NCI-H446 treated with DMSO at 0.1 percent for 48 hours (cell line): Measurements from ENCODE around the gene POLR2M.

ENCODE experiments used
- DNase-seq: peaks from one replicate; lab custom pipeline; 2025; lab: John Stamatoyannopoulos, UW

The POLR2M gene

DNA sequence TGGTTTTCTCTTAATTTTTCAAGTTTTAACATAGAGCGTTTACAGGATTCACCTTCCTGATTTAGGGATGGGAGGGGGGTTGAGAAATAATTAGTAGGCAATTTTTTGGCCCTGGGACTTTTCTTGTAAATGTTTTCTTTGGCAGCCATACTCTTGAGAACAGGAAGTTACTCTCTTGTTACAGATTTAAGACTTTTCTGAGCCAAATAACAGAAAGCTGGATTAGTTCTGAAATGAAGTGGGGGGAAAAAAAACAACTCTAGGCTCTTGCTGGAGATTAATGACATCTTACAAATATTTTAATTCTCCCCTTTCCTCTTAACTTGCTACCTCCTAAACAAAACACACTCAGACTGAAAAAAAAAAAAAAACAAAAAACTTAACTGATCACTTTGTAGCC is 13.8 kb upstream of the POLR2M start:
- no peak for DNase-seq

DNA sequence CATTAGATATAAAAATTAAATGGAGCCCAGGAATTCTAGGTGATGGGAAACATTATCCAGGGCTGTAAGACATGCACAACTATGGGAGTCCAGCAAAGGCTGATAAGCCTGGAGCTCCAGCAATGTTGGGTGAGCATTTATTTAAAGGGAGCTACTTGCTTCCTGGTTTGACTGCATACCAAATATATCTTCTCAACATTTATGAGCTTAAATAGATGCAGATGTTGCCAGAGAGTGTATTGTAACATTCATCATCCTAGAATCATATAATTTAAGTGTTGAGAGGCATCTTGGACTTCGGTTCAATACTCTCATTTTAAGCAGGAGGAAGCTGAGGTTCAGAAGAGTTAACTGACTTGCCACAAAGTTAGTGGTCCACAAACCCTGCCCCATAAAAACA is 12.2 kb upstream of the POLR2M start:
- no peak for DNase-seq

DNA sequence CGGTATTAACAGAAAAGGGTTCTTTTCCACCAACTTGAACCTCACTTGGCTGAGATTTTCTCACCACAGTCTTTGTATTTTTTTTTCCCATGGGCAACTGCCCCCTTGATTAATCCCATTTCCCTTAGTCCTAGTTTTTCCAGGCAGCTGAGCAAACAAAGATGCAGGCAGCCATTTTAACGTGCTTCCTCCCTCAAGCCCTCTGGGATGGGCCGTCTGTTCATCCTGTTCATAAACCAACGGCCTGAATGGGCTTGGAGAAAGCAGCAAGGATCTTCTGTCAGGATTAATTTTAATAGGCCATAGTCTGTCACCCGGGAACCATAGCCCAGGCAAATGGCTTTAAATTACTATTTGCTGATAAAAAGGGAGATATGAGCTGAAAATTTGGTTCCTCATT is 10.4 kb upstream of the POLR2M start:
- no peak for DNase-seq

DNA sequence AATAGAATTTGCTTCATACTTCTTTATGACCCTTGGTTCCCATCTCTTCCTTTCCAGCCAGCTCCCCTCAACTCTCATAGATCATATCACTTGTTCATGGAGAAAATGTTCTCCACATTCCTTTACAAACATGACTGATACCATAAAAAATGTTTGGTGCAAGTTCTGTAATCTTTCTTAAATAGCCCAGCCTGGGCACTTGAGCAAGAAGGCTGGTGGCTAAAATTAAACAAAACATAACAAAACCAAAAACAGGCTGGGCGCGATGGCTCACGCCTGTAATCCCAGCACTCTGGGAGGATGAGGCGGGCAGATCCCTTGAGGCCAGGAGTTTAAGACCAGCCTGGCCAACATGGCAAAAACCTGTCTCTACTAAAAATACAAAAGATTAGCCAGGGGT is 8.9 kb upstream of the POLR2M start:
- no peak for DNase-seq

DNA sequence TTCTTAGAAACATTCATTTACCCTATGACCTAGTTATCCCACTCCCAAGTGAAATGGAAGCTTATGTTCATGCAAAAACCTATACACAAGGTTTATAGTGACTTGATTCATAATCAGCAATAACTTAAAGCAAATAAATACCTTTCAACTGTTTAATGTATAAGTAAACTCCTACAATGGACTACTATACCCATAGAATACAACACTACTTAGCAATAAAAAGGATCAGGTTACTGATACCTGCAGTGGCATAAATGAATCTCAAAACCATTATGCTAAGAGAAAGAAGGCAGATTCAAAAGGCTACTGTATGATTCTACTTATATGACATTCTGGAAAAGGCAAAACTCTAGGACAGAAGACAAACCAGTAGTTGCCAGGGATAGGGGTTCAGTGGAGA is 8.3 kb upstream of the POLR2M start:
- no peak for DNase-seq

DNA sequence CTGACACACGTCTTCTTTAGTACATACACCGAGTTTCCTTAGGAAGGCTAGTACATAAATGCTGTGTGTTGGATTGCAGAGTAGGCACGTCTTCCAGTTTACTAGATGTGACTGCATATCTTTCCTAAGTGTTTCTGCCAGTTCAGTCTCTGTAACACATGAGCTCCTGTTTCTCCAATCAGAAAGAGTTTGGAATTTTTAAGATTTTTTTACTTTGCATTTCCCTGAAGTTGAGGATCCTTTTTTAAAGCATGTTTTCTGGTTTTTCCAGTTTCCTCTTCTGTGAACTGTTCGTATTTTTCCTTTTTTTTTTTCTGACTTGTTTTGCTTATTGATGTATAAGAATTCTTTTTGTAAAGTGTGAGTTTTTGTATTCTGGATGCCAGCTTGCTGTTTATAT is 7.5 kb upstream of the POLR2M start:
- DNase-seq, result no peak

DNA sequence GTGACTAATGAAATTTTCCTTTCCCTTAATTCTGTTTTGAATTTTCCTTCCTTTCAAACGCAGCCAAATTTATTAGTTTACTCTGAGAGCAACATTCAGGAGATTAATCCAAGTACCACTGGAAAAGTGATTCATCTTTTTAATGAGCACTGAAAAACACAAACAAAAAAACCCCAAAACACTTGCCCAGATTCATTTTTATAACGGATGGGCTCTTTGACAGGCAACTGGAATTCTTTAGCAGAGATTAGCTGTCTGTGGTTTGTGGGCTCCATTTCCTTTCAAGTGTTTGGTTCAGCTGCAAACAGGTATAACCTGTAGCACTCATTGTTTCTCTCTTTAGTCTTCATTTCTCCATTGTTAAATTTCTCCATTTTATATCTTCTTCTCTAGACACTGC is 3.1 kb upstream of the POLR2M start:
- no peak for DNase-seq

DNA sequence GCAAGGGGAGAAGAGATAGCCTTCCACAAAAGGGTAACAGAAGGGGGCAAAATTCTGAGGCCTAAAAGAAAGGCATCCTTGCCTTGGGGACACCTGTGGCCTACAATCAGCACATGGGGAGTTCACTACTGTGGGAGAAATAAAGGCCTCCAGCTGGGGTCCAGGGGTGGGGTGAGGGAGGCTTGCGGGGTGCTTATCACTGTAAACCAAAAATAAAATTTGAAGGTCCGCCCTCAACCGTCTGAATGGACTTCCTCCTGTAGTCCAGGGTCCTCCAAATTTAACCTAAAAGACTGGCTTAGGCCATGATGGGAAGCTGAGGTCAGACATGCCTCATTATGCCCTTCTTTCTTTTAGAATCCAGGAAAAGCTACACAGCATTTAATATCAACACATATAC is 2.1 kb upstream of the POLR2M start:
- DNase-seq, result no peak

DNA sequence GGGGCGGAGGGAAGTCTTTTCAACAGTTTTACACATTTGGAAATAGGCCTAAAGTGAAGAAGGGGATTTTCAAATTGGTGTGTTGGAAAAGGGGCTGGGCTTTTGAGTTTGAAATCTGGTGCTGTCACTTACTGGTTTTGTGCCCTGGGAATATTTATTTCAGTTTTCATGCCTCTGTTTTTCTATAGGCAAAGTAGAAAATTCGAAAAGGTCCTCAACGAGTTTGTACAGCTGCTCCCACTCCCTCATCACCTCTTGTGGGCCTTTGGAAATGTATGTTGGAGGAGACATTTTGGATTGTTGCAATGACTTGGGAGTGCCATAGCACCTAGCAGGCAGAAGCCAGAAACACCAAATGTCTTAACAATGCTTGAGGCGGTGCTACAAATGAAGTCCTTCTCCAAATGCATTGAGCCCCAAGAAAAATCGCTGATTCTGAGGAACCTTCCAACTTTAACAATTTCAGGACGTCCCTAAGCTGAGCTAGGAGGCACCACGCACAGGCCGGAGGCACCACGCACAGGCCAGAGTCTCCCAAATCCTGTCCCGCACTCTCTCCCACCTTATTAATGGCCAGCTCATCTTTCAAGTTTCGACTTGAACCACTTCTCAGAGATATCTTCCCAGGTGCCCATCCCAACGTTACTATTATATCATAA is 639 bp upstream of the POLR2M start:
- no peak for DNase-seq

DNA sequence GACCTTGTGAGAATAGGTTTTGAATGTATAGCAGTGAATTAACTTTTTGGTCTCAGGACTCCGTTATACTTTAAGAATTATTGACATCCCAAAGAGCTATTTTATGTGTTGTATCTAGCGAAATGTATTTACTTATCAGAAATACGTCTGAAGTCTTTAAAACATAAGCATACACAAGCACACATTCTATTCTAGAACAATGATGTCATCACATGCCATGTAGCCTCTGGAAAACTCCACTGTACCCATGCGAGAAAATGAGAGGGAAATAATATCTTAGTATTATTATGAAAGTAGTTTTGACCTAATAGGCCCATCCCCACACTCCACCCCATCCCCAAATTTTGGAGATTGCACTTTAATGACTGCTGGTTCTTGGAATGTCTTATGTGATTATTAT is 1.5 kb downstream of the POLR2M start:
- no peak for DNase-seq

DNA sequence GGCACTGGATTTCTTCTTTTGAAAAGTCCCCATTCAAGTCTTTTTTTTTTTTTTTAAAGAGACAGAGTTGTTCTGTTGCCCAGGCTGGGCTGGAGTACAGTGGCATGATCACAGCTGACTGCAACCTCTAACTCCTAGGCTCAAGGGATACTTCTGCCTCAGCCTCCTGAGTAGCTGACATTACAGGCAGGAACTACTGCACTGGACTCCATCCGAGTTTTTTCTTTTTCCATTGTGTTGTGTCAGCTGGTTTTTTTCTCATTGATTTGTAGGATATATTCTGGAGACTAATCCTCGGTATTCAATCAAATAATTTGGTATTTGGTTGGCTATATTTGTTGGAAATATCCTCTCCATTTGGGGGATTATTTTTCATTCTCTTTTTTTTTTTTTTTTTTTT is 11.8 kb downstream of the POLR2M start:
- DNase-seq, result no peak

DNA sequence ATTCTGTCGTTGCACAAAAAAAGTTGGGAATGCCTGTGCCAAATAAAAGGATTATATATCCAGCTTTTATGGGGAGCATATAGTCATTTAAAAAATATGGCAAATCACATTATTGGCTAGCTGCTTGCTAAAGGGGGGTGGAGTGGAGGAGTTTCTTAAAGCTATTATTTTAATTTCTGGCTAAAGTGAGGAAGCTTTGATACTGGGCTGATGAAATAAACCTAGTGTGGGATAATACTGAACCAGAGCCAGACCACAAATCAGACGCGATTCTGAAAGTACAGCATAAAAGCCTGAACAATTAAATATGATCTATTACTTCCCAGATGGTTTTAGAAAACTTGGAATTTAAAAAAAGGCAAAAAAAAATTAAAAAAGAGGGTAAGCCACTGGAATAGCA is 14.4 kb downstream of the POLR2M start:
- no peak for DNase-seq

DNA sequence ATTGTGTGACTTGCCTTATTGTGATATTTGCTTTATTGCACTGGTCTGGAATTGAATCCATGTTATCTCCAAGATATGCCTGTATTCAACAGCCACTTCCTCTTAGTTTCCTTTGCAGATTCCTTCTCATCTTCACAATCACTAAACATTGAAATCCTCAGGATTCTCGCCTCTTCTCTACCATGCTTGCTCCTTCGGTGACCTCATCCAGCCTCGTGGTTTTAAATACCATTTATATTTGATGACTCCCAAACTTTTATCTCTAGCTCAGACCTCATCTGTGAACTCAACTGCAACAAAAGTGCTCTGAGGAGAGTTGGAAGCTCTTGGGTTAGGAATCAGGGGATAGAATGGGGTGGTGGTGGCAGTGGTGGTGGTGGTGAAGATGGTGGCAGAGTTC is 19.9 kb downstream of the POLR2M start:
- DNase-seq, result no peak

DNA sequence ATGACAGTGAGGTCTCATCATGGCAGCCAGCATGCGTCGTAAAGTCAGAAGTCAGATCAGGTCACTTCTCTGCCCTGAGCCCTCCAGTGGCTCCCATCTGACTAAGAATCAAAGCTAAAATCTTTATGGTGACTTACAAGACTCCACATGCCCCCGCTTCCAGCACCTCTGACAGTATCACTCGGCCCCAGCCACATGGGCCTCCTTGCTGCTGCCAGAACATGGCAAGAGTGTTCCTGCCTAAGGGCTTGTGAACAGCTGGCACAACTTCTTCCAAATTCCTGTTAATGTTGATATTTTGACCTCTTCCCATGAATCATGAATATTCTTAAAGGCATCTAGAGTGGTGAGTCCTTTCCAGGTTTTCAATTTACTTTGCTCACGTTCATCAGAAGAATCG is 20.5 kb downstream of the POLR2M start:
- DNase-seq, result no peak

DNA sequence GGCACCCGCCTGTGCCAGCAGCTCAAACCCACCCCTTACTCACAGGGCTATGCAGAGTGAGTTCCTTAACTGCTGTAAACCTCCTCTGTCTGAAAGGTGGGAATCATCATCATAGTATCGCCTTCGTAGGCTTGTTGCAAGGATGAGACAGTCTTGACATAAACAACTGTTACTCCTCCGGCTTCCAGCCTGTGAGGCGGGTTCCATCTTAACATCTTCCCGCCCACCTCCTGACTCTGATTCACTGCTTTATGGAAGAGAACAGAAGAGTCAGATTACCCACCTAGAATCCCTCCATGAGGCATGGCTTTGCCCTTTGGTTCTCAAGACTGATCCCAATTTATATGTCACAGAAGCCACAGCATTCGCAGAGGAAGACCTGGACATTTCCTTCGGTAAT is 21.9 kb downstream of the POLR2M start:
- no peak for DNase-seq

DNA sequence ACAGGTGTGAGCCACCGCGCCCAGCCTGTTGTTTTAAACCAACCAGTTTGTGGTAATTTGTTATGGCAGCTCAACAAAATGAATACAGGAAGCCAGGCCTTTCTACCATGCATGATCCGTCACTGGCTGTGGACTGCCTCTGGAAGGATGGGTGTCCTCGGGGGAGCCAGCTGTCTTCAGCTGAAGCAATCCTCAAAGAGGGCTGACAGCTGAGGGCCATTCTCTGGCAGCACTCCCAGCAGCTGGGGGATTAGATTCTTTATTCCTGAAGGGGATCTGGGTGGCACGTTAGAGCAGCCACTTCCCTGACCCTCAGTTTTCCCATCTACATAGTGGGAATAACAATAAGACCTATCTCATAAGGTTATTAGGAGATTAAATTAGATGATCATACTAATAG is 24.4 kb downstream of the POLR2M start:
- no peak for DNase-seq

DNA sequence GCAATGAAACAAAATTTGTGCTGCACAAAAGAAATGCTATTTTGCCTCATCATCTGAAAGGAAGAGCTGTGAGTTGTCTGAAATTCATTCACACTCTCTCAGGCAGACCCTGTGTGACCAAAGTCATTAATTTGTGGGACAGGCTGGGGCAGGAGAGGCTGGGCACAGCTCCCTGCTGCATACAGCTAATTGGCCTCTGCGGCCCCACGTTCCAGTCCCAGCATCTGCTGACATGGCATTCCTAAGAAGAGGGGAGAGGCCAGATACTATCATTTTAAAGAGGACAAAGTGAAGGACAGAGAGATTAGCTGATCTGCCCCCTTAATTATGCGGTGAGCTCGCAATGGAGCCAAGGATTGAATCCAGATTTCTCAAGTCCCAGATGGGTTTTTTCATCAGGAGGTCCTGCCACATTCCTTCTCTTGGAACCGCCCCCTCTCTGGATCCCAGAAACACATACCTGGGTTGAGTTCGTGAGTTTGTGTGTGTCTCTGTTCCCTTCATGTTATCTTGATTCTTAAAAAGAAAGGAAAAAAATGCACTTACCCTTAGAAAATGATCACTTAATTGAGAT is 25.1 kb downstream of the POLR2M start:
- no peak for DNase-seq

DNA sequence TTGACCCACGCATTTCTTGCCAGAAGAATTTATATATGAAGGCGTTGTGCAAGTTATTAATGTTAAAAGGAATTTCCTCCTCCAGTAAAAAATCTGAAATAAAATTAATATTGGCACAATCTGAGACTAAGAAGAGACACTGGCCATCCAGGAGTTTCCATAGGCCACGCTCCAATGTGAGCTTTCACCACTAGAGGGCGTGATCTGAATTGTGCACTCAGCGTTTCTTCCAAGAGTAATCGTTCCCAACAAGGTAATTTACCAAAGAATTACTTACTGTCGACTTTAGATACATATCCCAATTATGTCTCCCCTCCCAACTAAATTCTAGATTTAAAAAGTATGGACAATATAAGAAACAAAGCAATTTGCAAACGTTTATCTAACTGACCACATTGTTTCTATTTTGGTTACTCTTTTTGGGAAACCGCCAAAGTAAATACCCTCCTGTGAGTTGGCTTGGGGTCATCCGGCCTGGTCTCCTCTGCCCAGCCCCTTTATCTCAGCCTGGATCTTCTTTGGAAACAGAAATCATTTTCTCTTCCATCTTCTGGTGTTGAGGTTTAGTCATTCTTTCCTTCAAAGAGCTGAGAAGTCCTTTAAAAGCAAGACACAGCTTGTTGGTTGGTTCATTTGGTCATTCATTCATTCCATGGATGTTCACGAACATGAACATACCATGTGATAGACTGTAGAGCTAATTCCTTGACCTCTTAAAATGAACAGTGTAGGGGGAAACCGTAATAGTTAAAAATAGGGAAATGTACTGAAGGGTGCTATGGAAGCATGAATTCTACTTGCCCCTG is 26.2 kb downstream of the POLR2M start:
- no peak for DNase-seq

DNA sequence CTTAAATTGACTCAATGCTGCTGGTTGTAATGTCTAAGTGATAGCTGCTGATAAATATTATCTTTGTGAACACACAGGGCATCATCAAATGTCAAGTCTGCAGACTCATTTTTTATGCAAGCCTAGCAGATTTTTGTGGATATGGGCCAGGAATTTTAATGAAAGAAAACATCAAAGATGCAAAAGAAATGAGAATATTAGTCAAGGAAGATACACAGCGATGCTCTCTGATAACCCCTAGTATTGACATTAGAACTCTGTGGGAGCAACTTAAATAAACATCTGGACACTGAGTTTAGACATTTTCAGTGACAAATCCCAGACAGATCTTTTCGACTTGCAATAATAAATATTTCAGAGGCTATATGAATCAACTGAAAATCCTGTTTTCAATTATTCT is 28.3 kb downstream of the POLR2M start:
- DNase-seq, result no peak

DNA sequence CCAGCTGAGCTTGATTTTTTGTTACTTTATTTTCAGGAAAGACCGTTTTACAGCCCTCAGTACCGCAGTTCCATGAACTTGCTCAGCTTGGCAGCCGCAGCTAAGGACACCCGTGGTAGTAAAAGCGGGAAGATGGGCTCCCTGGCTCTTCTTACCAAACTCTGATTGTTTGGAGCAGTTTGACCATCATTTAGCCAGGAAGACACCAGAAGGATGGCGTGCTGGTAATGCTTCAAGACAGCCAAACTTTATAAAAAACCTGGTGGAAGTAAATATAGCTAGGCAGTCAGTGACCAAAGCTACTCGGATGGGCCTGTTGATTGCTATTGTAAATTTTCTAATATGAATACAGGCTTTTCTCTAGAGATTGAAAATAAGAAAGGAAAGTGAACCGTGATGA is 28.9 kb downstream of the POLR2M start:
- DNase-seq, result no peak

DNA sequence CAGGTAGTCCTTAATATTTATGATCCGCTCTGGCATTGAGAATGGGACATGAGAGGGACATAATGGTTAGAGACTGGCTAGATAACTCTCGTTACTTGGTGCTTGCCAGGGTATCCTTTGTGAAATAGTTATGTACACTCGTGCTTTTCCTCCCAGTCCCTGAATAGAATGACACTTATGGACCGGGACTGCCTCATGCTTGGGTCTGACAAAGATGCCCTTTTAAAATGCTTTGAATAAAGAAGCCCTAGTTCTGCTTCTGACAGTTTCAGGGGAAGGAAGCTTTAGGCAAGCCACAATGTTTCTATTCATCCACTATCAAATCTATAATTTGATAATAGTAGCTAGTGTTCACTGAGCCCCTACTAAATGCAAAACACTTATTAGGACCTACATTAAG is 29.4 kb downstream of the POLR2M start:
- DNase-seq, result no peak

DNA sequence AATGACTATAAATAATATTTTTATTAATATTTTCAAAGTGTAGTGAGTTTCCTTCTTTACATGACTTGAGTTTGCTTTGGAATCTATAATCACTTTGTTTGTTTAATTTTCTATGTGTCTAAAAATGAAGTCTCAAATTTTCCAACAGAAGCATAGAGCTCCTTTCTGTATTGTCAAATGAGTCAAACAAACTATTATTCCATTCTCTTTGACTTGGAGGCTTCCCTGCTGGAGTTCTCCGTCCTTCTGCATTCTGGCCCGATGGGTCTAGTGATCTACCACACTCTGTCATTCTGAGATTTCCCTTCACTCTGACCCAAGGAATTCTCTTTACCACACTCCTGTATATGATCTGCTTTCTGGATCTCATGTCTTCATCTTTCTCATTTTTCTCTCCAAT is 30.1 kb downstream of the POLR2M start:
- no peak for DNase-seq

DNA sequence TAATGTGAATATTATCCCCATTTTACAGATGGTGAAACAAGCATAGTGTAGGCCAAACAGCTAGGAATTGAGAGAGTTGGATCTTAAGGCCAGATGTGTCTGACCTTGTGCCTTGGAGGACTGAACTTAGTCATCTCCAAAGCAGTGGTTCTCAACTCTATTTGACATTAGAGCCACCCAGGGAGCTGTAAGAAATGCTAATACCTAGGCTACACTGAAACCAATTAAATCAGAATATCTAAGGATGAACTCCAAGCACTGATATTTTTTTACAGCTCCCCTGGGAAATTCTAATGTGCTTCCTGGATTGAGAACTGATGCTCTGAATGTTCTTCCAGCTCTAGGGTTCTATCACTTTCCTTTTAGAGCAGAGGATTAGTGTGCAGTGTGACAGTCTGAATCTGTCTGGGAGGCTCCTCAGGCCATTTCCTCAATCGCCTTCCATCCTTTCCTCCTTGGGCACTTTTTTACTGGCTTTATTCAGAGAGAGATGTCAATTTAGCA is 32.3 kb downstream of the POLR2M start:
- no peak for DNase-seq
